Colonic mucosa (tissue), 4 donors: ENCODE measurements around the gene CFAP299. TPM values are rescaled to one million over a fixed set of nuclear protein-coding genes. Genes with fewer than 3 reads are reported as not detected.

ENCODE experiments used
- DNase-seq: peaks from one replicate; pipeline ENCODE4 v3.0.0-alpha.2; 2020
- H3K27ac ChIP-seq: fragments of 200-600 bp; one replicate; pipeline ENCODE4 v1.8.0; 2021
- H3K27me3 ChIP-seq: fragments of 200-600 bp; one replicate; pipeline ENCODE4 v1.8.0; 2021
- H3K36me3 ChIP-seq: fragments of 200-600 bp; one replicate; pipeline ENCODE4 v1.8.0; 2021
- H3K4me1 ChIP-seq: fragments of 200-600 bp; one replicate; pipeline ENCODE4 v1.8.0; 2021; ENCODE audit warnings: mild to moderate bottlenecking
- H3K4me3 ChIP-seq: fragments of 200-600 bp; one replicate; pipeline ENCODE4 v1.8.0; 2021
- H3K9ac ChIP-seq, 2 donors: one replicate each; pipeline ENCODE4 v1.7.0; 2013; ENCODE audit warnings: control low read depth in 2 of 2, low read depth in 2 of 2, low read length in 2 of 2
- H3K9me3 ChIP-seq: fragments of 200-600 bp; one replicate; pipeline ENCODE4 v1.8.0; 2021
- CTCF ChIP-seq: fragments of 200-600 bp; IDR thresholded peaks from one replicate; pipeline ENCODE4 v1.8.0; 2022; ENCODE audit warnings: antibody characterized with exemption, mild to moderate bottlenecking
- intact Hi-C: fragments of 100-400 bp; cut with DNase I; formaldehyde crosslinking; loops from one replicate; pipeline ENCODE4 v1.14.1; 2022
- total RNA-seq, 2 donors: library from RNA; stranded (reverse); fragmentation: NEBNext Ultra II Directional in 1 of 2; extraction: Animal tissue kit (Norgen Biotek cat#: 25700) in 1 of 2; gene quantifications; one replicate each; pipeline ENCODE4 v1.2.1, GENCODE V29; 2021
- donor health status: healthy.
- donor health status: DM: no; HTN: no; CAD: no.
- donor health status: DM: no; HTN: no; CAD: no.

CFAP299 gene
- total RNA-seq, 2 donors from 2014 or later = not detected

GRCh38 chr4:80459918-80460473 lies 124.5 kb downstream of the CFAP299 start:
- Histone ChIP-seq H3K36me3 (no peaks in the 10 kb centered on the region), H3K27me3 (no peaks in the 10 kb centered on the region), H3K4me1 (no peaks in the 10 kb centered on the region), H3K27ac (no peak overlapping the region), H3K4me3 (no peak overlapping the region), H3K9ac (no peak overlapping the region), H3K9me3 (no peaks in the 10 kb centered on the region)
- TF ChIP-seq CTCF = no peak
- intact Hi-C loops = no loop called here
- DNase-seq = no peak

DNA sequence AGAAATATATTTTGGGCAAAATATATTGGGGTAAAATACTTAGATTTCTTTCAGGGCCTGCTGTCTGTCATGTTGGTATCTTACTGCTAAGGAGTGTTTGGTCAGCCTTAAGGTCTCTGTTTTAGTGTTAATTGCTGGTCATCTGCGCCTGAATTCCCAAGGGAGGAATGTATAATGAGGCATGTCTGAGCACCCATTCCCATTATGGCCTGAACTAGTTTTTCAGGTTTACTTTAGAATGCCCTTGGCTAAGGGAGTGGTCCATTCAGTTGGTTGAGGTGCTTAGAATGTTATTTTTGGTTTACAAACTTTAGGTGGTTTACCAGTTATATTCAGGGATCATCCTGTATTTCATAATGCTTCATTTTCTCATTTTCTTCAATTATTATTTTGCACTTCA lies 125.9 kb downstream of the CFAP299 start:
- Histone ChIP-seq H3K9me3 (no peaks in the 10 kb centered on the region), H3K36me3 (no peaks in the 10 kb centered on the region), H3K27me3 (no peaks in the 10 kb centered on the region), H3K4me1 (no peaks in the 10 kb centered on the region), H3K9ac (no peak overlapping the region), H3K27ac (no peak overlapping the region), H3K4me3 (no peak overlapping the region)
- no peak for TF ChIP-seq CTCF
- no peak for DNase-seq
- intact Hi-C loops = no loop called here

GRCh38 chr4:80462621-80463091 lies 127.1 kb downstream of the CFAP299 start:
- Histone ChIP-seq H3K9me3 (no peaks in the 10 kb centered on the region), H3K4me1 (no peaks in the 10 kb centered on the region), H3K9ac (no peak overlapping the region), H3K36me3 (no peaks in the 10 kb centered on the region), H3K4me3 (no peak overlapping the region), H3K27ac (no peak overlapping the region), H3K27me3 (no peaks in the 10 kb centered on the region)
- DNase-seq = no peak
- intact Hi-C loops = no loop called here
- no peak for TF ChIP-seq CTCF

DNA sequence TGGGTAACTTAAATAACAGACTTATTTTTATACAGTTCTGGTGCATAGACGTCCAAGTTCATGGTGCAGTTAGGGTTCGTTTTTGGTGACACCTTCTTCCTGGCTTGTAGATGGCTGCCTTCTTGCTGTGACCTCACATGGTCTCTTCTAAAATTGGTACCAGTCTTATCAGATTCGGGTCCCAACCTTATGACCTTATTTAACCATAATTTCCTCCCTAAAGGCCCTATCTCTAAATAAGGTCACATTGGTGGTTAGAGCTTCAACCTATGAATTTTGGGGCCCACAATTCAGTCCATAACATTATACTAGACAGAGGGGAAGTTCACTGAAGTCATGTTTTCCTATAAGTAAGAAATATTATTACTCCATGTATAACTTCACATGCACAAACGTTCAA lies 128.0 kb downstream of the CFAP299 start:
- Histone ChIP-seq H3K4me3 (no peak overlapping the region), H3K9me3 (no peaks in the 10 kb centered on the region), H3K27me3 (no peaks in the 10 kb centered on the region), H3K36me3 (no peaks in the 10 kb centered on the region), H3K4me1 (no peaks in the 10 kb centered on the region), H3K27ac (no peak overlapping the region), H3K9ac (no peak overlapping the region)
- intact Hi-C loops = no loop called here
- no peak for TF ChIP-seq CTCF
- DNase-seq = no peak

DNA sequence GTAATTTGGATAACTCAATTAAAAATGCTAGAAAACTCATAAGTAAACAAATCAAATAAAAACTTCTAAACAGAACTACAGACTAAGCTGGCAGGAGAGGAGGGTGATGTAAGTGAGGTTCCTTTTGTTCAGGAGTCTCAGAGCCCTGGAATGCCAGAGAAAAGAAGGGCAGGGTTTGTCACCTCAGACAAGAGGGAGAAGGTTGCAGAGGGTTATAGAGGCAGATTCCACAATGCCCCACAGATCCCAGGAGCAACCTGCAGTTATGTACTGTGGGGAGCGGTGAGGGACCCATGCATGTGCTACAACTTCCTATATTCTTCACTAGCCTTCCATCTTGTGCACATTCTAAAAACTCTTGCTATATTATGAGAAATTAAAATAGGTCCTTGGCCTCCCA lies 129.7 kb downstream of the CFAP299 start:
- H3K27ac ChIP-seq = no peak overlapping the region
- no peak for DNase-seq

More for the DNA sequence above, 129.7 kb downstream of the CFAP299 start:
- Histone ChIP-seq H3K9me3 (no peaks in the 10 kb centered on the region), H3K9ac (no peak overlapping the region), H3K4me3 (no peak overlapping the region), H3K4me1 (no peaks in the 10 kb centered on the region), H3K36me3 (no peaks in the 10 kb centered on the region), H3K27me3 (no peaks in the 10 kb centered on the region)
- intact Hi-C loops = no loop called here
- no peak for TF ChIP-seq CTCF
